K562 (cell line): Measurements from ENCODE around the gene CLGN. TPM values are rescaled to one million over a fixed set of nuclear protein-coding genes. Genes with fewer than 3 reads are reported as not detected.

Experiments
- BRD4 ChIP-seq: fragments of 200-600 bp; sonication (generic); IDR thresholded peaks from 2 replicates; pipeline ENCODE4 v1.6.1; 2017; ENCODE audit warnings: inconsistent platforms
- CEBPG ChIP-seq, 3 experiments: fragments of 200-800 bp in 1 of 3; sonication (Bioruptor generic) in 1 of 3; sonication (generic) in 1 of 3; formaldehyde crosslinking in 1 of 3; IDR thresholded peaks in 2 of 3; conservative IDR thresholded peaks in 1 of 3; 2 replicates each; pipeline versions ENCODE4 v1.6.1 to v1.8.0; 2016 to 2022; ENCODE audit warnings: missing compliant biosample characterization in 2 of 3, missing genetic modification characterization in 2 of 3, mild to moderate bottlenecking in 1 of 3, missing genetic modification reagents in 1 of 3
- FOXA3 ChIP-seq, 2 experiments: fragments of 450-650 bp in 1 of 2; sonication (generic) in 1 of 2; formaldehyde crosslinking; IDR thresholded peaks in 1 of 2; conservative IDR thresholded peaks in 1 of 2; 2 replicates each; pipeline versions ENCODE4 v1.4.0 to v1.8.0; 2020 to 2022; ENCODE audit warnings: mild to moderate bottlenecking in 2 of 2, missing genetic modification reagents in 1 of 2
- GMEB1 ChIP-seq: fragments of 250-450 bp; sonication (Bioruptor Pico); IDR thresholded peaks from 2 replicates; pipeline ENCODE4 v1.4.0; 2020; ENCODE audit warnings: mild to moderate bottlenecking
- MEF2D ChIP-seq: conservative IDR thresholded peaks from 2 replicates; pipeline ENCODE4 v1.6.1; 2016; ENCODE audit warnings: low read depth, missing genetic modification characterization, missing compliant biosample characterization
- MEIS2 ChIP-seq: fragments of 450-650 bp; IDR thresholded peaks from 2 replicates; pipeline ENCODE4 v1.6.1; 2014; ENCODE audit warnings: mild to moderate bottlenecking; ENCODE audit not compliant: partially characterized antibody
- PHB2 ChIP-seq: fragments of 450-650 bp; IDR thresholded peaks from 2 replicates; pipeline ENCODE4 v1.6.1; 2017; ENCODE audit warnings: low read depth
- polyA plus RNA-seq, 8 experiments: library from polyadenylated mRNA; depleted of rRNA in 4 of 8; stranded (reverse) in 5 of 8; unstranded in 3 of 8; fragments of >200 nt; fragmentation: Nextera tagmentation in 2 of 8; fragmentation: Illumina TruSeq in 1 of 8; extraction: Ambion mirVana in 2 of 8; extraction: Trizol in 1 of 8; gene quantifications; 2 replicates each; pipeline versions ENCODE4 v1.2.1 to v1.2.3, GENCODE V29; 2011 to 2014; ENCODE audit warnings: inconsistent platforms in 1 of 8, missing spikeins in 1 of 8
- total RNA-seq, 7 experiments: library from RNA; depleted of rRNA in 6 of 7; stranded (reverse); fragments of >200 nt in 6 of 7; fragmentation: Illumina TruSeq in 2 of 7; extraction: Trizol in 2 of 7; gene quantifications; 2 replicates each; pipeline versions ENCODE4 v1.2.1 to v1.2.3, GENCODE V29; 2011 to 2021; ENCODE audit warnings: low replicate concordance in 1 of 7
- TF ChIP-seq, protein P1 (sequence below), 3 experiments: IDR thresholded peaks in 2 of 3; conservative IDR thresholded peaks in 1 of 3; 2 replicates each; pipeline ENCODE4 v1.5.1; 2011 to 2012; ENCODE audit warnings: low read length in 3 of 3, mild to moderate bottlenecking in 3 of 3, control low read depth in 2 of 3, improper control_type of control experiment in 1 of 3, inconsistent platforms in 1 of 3, low read depth in 1 of 3, mixed read lengths in 1 of 3, moderate library complexity in 1 of 3; ENCODE audit not compliant: insufficient read depth in 2 of 3

The CLGN gene
- total and polyA plus RNA-seq, 9 of the 15 experiments (the other 6 are each of a cell fraction or from before 2014, with no cell fraction given), result 0.22 to 3.6 (median 2.7) TPM

DNA sequence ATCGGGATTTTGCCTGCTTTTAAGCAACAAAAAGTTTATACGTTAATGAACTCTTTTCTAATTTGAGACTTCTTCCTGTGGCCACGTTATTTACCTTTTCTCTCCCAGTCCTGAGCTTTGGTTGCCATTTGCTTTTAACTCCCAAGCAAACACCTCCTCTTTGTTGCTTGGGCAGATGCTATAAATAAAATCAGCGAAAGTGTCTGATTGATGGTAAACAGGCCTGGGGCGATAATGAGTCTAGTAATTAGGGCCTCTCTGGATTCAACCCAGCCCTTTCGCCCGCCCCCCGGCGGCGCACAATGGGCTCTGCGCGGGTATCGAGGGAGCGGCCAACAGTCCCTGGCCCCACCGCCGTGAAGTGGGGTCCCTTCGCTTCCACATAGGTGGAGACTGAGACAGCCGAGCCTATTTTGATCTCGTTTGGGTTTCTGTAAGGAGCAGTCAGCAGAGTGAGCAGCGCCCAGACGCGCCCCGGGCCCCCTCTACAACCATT, 790 bp downstream of the CLGN start (continued):
- TF ChIP-seq, protein P1, sequence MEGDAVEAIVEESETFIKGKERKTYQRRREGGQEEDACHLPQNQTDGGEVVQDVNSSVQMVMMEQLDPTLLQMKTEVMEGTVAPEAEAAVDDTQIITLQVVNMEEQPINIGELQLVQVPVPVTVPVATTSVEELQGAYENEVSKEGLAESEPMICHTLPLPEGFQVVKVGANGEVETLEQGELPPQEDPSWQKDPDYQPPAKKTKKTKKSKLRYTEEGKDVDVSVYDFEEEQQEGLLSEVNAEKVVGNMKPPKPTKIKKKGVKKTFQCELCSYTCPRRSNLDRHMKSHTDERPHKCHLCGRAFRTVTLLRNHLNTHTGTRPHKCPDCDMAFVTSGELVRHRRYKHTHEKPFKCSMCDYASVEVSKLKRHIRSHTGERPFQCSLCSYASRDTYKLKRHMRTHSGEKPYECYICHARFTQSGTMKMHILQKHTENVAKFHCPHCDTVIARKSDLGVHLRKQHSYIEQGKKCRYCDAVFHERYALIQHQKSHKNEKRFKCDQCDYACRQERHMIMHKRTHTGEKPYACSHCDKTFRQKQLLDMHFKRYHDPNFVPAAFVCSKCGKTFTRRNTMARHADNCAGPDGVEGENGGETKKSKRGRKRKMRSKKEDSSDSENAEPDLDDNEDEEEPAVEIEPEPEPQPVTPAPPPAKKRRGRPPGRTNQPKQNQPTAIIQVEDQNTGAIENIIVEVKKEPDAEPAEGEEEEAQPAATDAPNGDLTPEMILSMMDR (IDR thresholded peaks at IDR 0.05 in 2 of 3, conservative IDR thresholded peaks at IDR 0.05 in 1 of 3; ENCODE audit: insufficient read depth in 2 of 3, low read depth in 1 of 3, low read length in 3 of 3), result peak; percentile 16 to 29 (median 16); a peak in 3 of 6 replicates
- peak; percentile 73 for TF ChIP-seq MEIS2
- TF ChIP-seq PHB2, result no peak
- TF ChIP-seq CEBPG (CRISPR knock-in tag; IDR thresholded peaks at IDR 0.05), result no peak
- no peak for TF ChIP-seq CEBPG (tag; conservative IDR thresholded peaks at IDR 0.05 in 1 of 2, IDR thresholded peaks at IDR 0.05 in 1 of 2)
- TF ChIP-seq FOXA3 (CRISPR knock-in tag; conservative IDR thresholded peaks at IDR 0.05 in 1 of 2, IDR thresholded peaks at IDR 0.05 in 1 of 2), result peak in 1 of 2 experiments; percentile 35; a peak in 1 of 4 replicates
- TF ChIP-seq GMEB1 (CRISPR knock-in tag), result no peak
- 0 out of 2 replicates have a peak, but pooled peaks have one; percentile 17 for TF ChIP-seq BRD4
- TF ChIP-seq MEF2D (tag), result 0 out of 2 replicates have a peak, but pooled peaks have one; percentile 25
- TF ChIP-seq, all 486 proteins: peak for 11
